Lung (tissue), 12 donors: ENCODE data around the gene MKS1. TPM values are rescaled to one million over a fixed set of nuclear protein-coding genes. Genes with fewer than 3 reads are reported as not detected.

ENCODE experiments used
- ATAC-seq: fragments of 200-7000 bp; cut with Tn5 transposase; one replicate; pipeline ENCODE4 v1.9.1; 2020; ENCODE audit warnings: moderate number of reproducible peaks; ENCODE audit not compliant: insufficient read depth, low FRiP score
- DNase-seq, 3 donors: peaks; one replicate each; pipeline ENCODE4 v3.0.0-alpha.2; 2013 to 2017
- H3K27ac ChIP-seq, 2 donors: one replicate each; pipeline ENCODE4 v1.5.1; 2013; ENCODE audit warnings: mild to moderate bottlenecking in 2 of 2, moderate library complexity in 2 of 2, control low read depth in 1 of 2, inconsistent platforms in 1 of 2, low read depth in 1 of 2, low read length in 1 of 2
- H3K27me3 ChIP-seq, 3 donors: one replicate each; pipeline ENCODE4 v1.5.1; 2013; ENCODE audit warnings: low read length in 2 of 3; ENCODE audit not compliant: control insufficient read depth in 3 of 3, insufficient read depth in 3 of 3
- H3K36me3 ChIP-seq, 4 donors: one replicate each; pipeline ENCODE4 v1.5.1; 2013; ENCODE audit warnings: low read length in 4 of 4, mild to moderate bottlenecking in 1 of 4, moderate library complexity in 1 of 4; ENCODE audit not compliant: control insufficient read depth in 4 of 4, insufficient read depth in 4 of 4
- H3K4me1 ChIP-seq, 5 donors: one replicate each; pipeline ENCODE4 v1.5.1; 2013; ENCODE audit warnings: low read length in 5 of 5, mild to moderate bottlenecking in 2 of 5, moderate library complexity in 1 of 5; ENCODE audit not compliant: control insufficient read depth in 5 of 5, insufficient read depth in 5 of 5
- H3K4me3 ChIP-seq: one replicate; pipeline ENCODE4 v1.5.1; 2013; ENCODE audit warnings: mild to moderate bottlenecking, control low read depth, moderate library complexity
- H3K9ac ChIP-seq, 2 donors: one replicate each; pipeline ENCODE4 v1.5.1; 2013; ENCODE audit warnings: low read length in 2 of 2, control low read depth in 1 of 2; ENCODE audit not compliant: insufficient read depth in 1 of 2
- H3K9me3 ChIP-seq, 4 donors: one replicate each; pipeline ENCODE4 v1.5.1; 2013; ENCODE audit warnings: low read length in 3 of 4, mild to moderate bottlenecking in 1 of 4, moderate library complexity in 1 of 4; ENCODE audit not compliant: control insufficient read depth in 4 of 4, insufficient read depth in 3 of 4
- WGBS, 2 donors: extraction: QIAGEN DNeasy Blood & Tissue Kit; methylation state at CpG; one replicate each; pipeline ENCODE4 v1.1.7; 2013; 5-methylcytosine and 5-hydroxymethylcytosine counted together
- polyA plus RNA-seq, 2 donors: library from polyadenylated mRNA; stranded (reverse); fragments of 200-250 nt; gene quantifications; one replicate each; pipeline ENCODE4 v1.2.1, GENCODE V29; 2013
- total RNA-seq, 2 donors: library from RNA; depleted of rRNA in 1 of 2; stranded (reverse); fragments of >200 nt in 1 of 2; gene quantifications; one replicate each; pipeline ENCODE4 v1.2.1, GENCODE V29; 2014 to 2021
- TF ChIP-seq, protein P1 (sequence below): IDR thresholded peaks from 2 replicates; pipeline ENCODE4 v1.5.1; 2012; ENCODE audit warnings: mild to moderate bottlenecking; ENCODE audit errors: control extremely low read depth, extremely low read depth
- donor health status: control.
- donor health status: control.
- donor health status: Bipolar disorder and iron deficiency.
- donor health status: healthy.
- donor health status: DM: yes; HTN: yes; CAD: no.

The MKS1 gene
- total and polyA plus RNA-seq, 4 donors: 8.8 to 25.0 (median 17.5) TPM

DNA sequence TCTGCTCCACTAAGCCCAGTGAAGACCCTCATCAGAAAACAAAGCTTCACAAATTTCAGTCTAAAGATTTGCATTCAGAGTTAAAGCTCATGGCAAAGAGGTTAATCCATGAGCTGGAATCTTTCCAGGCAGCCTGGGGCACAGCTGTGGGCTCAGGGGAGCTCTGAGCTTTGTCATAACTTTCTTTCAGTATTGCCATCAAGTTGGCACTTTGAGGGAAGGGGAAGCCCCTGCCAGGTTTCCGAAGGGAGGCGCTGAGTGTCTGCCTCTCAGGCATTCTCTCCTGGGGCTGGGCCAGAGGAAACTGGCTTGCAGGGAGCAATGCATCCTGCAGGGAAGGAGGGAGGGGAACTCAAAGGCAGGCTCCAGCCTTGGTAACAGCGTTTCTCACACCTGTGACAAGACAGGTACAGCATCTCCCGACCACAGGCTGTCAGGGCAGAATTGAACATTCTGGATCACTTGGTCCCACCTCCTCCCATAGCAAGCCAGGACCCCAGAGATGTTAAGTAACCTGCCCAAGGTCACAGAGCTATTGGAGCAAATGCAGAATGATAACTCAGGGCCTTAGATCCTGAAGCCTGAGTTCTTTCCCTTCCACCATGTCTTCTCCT is 23.2 kb upstream of the MKS1 start:
- TF ChIP-seq, protein P1, sequence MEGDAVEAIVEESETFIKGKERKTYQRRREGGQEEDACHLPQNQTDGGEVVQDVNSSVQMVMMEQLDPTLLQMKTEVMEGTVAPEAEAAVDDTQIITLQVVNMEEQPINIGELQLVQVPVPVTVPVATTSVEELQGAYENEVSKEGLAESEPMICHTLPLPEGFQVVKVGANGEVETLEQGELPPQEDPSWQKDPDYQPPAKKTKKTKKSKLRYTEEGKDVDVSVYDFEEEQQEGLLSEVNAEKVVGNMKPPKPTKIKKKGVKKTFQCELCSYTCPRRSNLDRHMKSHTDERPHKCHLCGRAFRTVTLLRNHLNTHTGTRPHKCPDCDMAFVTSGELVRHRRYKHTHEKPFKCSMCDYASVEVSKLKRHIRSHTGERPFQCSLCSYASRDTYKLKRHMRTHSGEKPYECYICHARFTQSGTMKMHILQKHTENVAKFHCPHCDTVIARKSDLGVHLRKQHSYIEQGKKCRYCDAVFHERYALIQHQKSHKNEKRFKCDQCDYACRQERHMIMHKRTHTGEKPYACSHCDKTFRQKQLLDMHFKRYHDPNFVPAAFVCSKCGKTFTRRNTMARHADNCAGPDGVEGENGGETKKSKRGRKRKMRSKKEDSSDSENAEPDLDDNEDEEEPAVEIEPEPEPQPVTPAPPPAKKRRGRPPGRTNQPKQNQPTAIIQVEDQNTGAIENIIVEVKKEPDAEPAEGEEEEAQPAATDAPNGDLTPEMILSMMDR: no peak
- H3K9me3 ChIP-seq: no peaks in the 10 kb centered on the region
- no peak overlapping the region for H3K27ac ChIP-seq
- no peaks in the 10 kb centered on the region for H3K36me3 ChIP-seq
- H3K27me3 ChIP-seq: peaks cover 0 to 45% (median 10%) of the 10 kb centered on the region in 3 donors
- no peak overlapping the region for H3K9ac ChIP-seq
- WGBS, 2 donors: 16% methylated on average over 4 of the region's 4 CpGs
- DNase-seq (no peak), ATAC-seq (no peak)
- H3K4me3 ChIP-seq: no peak overlapping the region
- H3K4me1 ChIP-seq: no peaks in the 10 kb centered on the region

DNA sequence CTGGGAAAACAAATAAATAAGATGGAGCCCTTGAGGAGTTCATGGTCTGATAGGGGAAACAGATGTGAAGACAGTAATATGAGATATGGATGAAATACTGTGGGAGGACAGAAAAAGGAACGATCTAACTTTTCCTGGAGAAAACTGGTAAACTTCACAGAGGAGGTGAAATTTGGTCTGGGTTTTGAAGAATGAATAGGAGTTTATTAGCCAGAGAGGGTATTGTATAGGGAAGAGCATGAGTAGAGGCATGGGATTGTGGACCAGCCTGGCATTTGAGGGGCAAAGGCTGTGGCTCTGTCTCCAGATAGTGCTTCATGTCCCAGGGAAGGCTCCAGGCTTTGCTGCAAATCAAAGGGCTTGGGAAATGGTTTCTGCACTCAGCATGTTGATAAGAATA is 20.9 kb upstream of the MKS1 start:
- Histone ChIP-seq H3K36me3 (no peaks in the 10 kb centered on the region), H3K9ac (no peak overlapping the region), H3K9me3 (peaks cover 0 to 3% (median 0%) of the 10 kb centered on the region in 4 donors), H3K4me1 (no peaks in the 10 kb centered on the region), H3K27ac (no peak overlapping the region), H3K4me3 (no peak overlapping the region), H3K27me3 (peaks cover 0 to 49% (median 12%) of the 10 kb centered on the region in 3 donors)
- TF ChIP-seq, protein P1: no peak
- WGBS, 2 donors: 62 to 69% methylated on average over 1 of the region's 1 CpG
- no peak for ATAC-seq
- no peak for DNase-seq

DNA sequence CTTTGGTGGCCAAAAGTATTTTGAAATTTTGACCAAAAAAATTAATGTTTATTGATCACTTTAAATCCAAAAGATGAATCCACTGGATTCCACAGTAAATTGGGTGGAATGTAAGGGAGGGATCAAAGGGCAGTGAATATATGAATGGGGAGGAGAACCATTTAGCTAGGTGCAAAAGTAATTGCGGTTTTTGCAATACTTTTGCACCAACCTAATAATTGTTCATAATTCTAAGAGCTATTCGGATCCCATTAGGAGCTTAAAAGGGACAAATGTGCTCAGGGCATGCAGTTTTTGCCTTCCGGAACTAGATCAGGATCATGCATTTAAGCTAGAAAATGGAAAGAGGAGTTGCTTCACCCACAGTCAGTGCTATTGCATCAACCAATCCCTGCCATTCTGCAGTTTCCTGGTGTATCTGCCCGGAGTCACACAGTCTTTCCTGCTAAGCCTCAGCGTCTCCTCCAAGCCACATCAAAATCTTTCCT is 19.1 kb upstream of the MKS1 start, which contains the start of gene LPO:
TSS of gene LPO (plus strand) at position 438 of the 488 bp plus-strand sequence. CDS start 4,396 bp downstream, outside the sequence.
- H3K36me3 ChIP-seq: no peaks in the 10 kb centered on the region
- no peak within 1 kb of the TSS for H3K27ac ChIP-seq
- TF ChIP-seq, protein P1: no peak
- WGBS, 2 donors: 57 to 70% methylated on average over 5 of the region's 5 CpGs
- ATAC-seq: no peak
- peaks cover 0 to 58% (median 14%) of the 10 kb centered on the region in 3 donors for H3K27me3 ChIP-seq
- H3K9me3 ChIP-seq: peaks cover 0 to 3% (median 0%) of the 10 kb centered on the region in 4 donors
- no peak for DNase-seq
- H3K4me1 ChIP-seq: no peaks in the 10 kb centered on the region
- no peak within 1 kb of the TSS for H3K9ac ChIP-seq
- no peak within 1 kb of the TSS for H3K4me3 ChIP-seq
